A549 (cell line): ENCODE measurements around the gene MRPL40. TPM values are rescaled to one million over a fixed set of nuclear protein-coding genes. Genes with fewer than 3 reads are reported as not detected.
A peak's percentile ranks its signal among the peaks of the same experiment; 100 is the strongest.
"Not testable (repeated sequence)": the region's sequence is repeated elsewhere in the genome, so short reads cannot be mapped to it uniquely, and the experiment has no call there.

Experiments
- ATAC-seq, 2 experiments: fragments of 200-7000 bp in 1 of 2; fragments of >200 bp in 1 of 2; cut with Nextera tagmentation in 1 of 2; cut with Tn5 transposase in 1 of 2; 3 replicates each; pipeline versions ENCODE4 v1.8.0 to v1.9.1; 2018 to 2020; ENCODE audit warnings: mild to moderate bottlenecking in 1 of 2, moderate library complexity in 1 of 2
- CTCF ChIA-PET: fragments of 300-600 bp; sonication (Branson Sonifier 250); formaldehyde crosslinking; extraction: SDS; loops from one replicate; lab custom pipeline; 2021; ENCODE audit warnings: antibody characterized with exemption, inconsistent platforms; lab: Yijun Ruan, JAX
- POLR2A ChIA-PET: fragments of 350-600 bp; formaldehyde crosslinking; extraction: SDS; loops from one replicate; lab custom pipeline; 2021; ENCODE audit warnings: antibody characterized with exemption, inconsistent platforms; lab: Yijun Ruan, JAX
- DNase-seq, 2 experiments: peaks; one replicate each; pipeline versions ENCODE4 v3.0.0 to v3.0.0-alpha.2; 2011 to 2016; ENCODE audit warnings: low read depth in 1 of 2, low spot score in 1 of 2
- FAIRE-seq: peaks from 2 replicates; lab custom pipeline; 2011; peaks lifted over from hg19 to GRCh38; lab: Jason Lieb, UNC
- H3K27ac ChIP-seq, 2 experiments: fragments of >200 bp; sonication (Bioruptor Twin); formaldehyde crosslinking; 3 replicates each; pipeline ENCODE4 v1.5.1; 2016 to 2017
- H3K4me1 ChIP-seq: fragments of >200 bp; sonication (Bioruptor Twin); formaldehyde crosslinking; 3 replicates; pipeline ENCODE4 v1.6.1; 2016
- H3K4me2 ChIP-seq: fragments of >200 bp; sonication (Bioruptor Twin); formaldehyde crosslinking; 3 replicates; pipeline ENCODE4 v1.6.1; 2016
- H3K4me3 ChIP-seq: fragments of >200 bp; sonication (Bioruptor Twin); formaldehyde crosslinking; 3 replicates; pipeline ENCODE4 v1.5.1; 2016
- H3K9me3 ChIP-seq: fragments of >200 bp; sonication (Bioruptor Twin); formaldehyde crosslinking; 3 replicates; pipeline ENCODE4 v1.6.1; 2016
- CBX2 ChIP-seq: fragments of 200-600 bp; sonication (generic); IDR thresholded peaks from 2 replicates; pipeline ENCODE4 v1.6.1; 2016; ENCODE audit warnings: low read depth, mild to moderate bottlenecking, borderline replicate concordance
- CEBPB ChIP-seq, 2 experiments: fragments of >200 bp in 1 of 2; sonication (Bioruptor Twin) in 1 of 2; formaldehyde crosslinking in 1 of 2; IDR thresholded peaks; 2 replicates each; pipeline ENCODE4 v1.6.1; 2012 to 2016
- CHD4 ChIP-seq: fragments of 200-600 bp; sonication (generic); IDR thresholded peaks from 2 replicates; pipeline ENCODE4 v1.6.1; 2016; ENCODE audit warnings: antibody characterized with exemption, mild to moderate bottlenecking, borderline replicate concordance
- E2F6 ChIP-seq: IDR thresholded peaks from 2 replicates; pipeline ENCODE4 v1.6.1; 2012; ENCODE audit warnings: low read depth, borderline replicate concordance
- EHF ChIP-seq: fragments of 250-450 bp; sonication (Bioruptor Pico); IDR thresholded peaks from 2 replicates; pipeline ENCODE4 v1.5.0; 2020; ENCODE audit warnings: mild to moderate bottlenecking
- EHMT2 ChIP-seq: fragments of 200-600 bp; sonication (generic); IDR thresholded peaks from 2 replicates; pipeline ENCODE4 v1.6.1; 2016; ENCODE audit warnings: antibody characterized with exemption, low read depth, mild to moderate bottlenecking, moderate library complexity
- EP300 ChIP-seq, 2 experiments: fragments of >200 bp; sonication (Bioruptor Twin); formaldehyde crosslinking; IDR thresholded peaks; 2 replicates in 1 of 2; 3 replicates in 1 of 2; pipeline ENCODE4 v1.6.1; 2016 to 2017
- ESRRA ChIP-seq: fragments of 150-350 bp; IDR thresholded peaks from 2 replicates; pipeline ENCODE4 v1.6.1; 2014; ENCODE audit warnings: mild to moderate bottlenecking, low read length, borderline replicate concordance
- FOSL2 ChIP-seq, 2 experiments: fragments of 450-650 bp in 1 of 2; fragments of >200 bp in 1 of 2; sonication (Bioruptor Twin) in 1 of 2; formaldehyde crosslinking; IDR thresholded peaks; 2 replicates each; pipeline versions ENCODE4 v1.5.0 to v1.6.1; 2016 to 2020; ENCODE audit warnings: mild to moderate bottlenecking in 1 of 2, moderate library complexity in 1 of 2
- FOXS1 ChIP-seq: fragments of 250-450 bp; sonication (Bioruptor Pico); IDR thresholded peaks from 2 replicates; pipeline ENCODE4 v1.5.0; 2020; ENCODE audit warnings: mild to moderate bottlenecking, moderate library complexity
- HDAC2 ChIP-seq: fragments of 200-600 bp; sonication (generic); IDR thresholded peaks from 2 replicates; pipeline ENCODE4 v1.6.1; 2016
- HES2 ChIP-seq: fragments of >200 bp; sonication (Bioruptor Twin); formaldehyde crosslinking; IDR thresholded peaks from 2 replicates; pipeline ENCODE4 v1.6.1; 2016
- HEYL ChIP-seq: fragments of 250-450 bp; sonication (Bioruptor Pico); IDR thresholded peaks from 2 replicates; pipeline ENCODE4 v1.8.0; 2021; ENCODE audit warnings: mild to moderate bottlenecking, moderate library complexity
- HOXA7 ChIP-seq: fragments of 250-450 bp; sonication (Bioruptor Pico); IDR thresholded peaks from 2 replicates; pipeline ENCODE4 v1.5.0; 2020; ENCODE audit warnings: mild to moderate bottlenecking, moderate library complexity
- HOXB13 ChIP-seq: fragments of 250-450 bp; sonication (Bioruptor Pico); IDR thresholded peaks from 2 replicates; pipeline ENCODE4 v1.5.0; 2020; ENCODE audit warnings: low read depth, mild to moderate bottlenecking, moderate library complexity
- JUN ChIP-seq, 2 experiments: fragments of >200 bp; sonication (Bioruptor Twin); formaldehyde crosslinking; IDR thresholded peaks; 2 replicates in 1 of 2; 3 replicates in 1 of 2; pipeline ENCODE4 v1.6.1; 2016 to 2017
- JUNB ChIP-seq: fragments of >200 bp; sonication (Bioruptor Twin); formaldehyde crosslinking; IDR thresholded peaks from 2 replicates; pipeline ENCODE4 v1.6.1; 2016
- KDM1A ChIP-seq: fragments of 200-600 bp; sonication (generic); IDR thresholded peaks from 2 replicates; pipeline ENCODE4 v1.6.1; 2016; ENCODE audit warnings: low read depth, mild to moderate bottlenecking
- MAZ ChIP-seq: fragments of 150-350 bp; IDR thresholded peaks from 2 replicates; pipeline ENCODE4 v1.6.1; 2014; ENCODE audit warnings: antibody characterized with exemption, low read depth, low read length, borderline replicate concordance
- MYC ChIP-seq: IDR thresholded peaks from 2 replicates; pipeline ENCODE4 v1.6.1; 2012; ENCODE audit warnings: mild to moderate bottlenecking, inconsistent platforms, low read length, improper control_type of control experiment, borderline replicate concordance
- PHF8 ChIP-seq: fragments of 200-600 bp; sonication (generic); IDR thresholded peaks from 2 replicates; pipeline ENCODE4 v1.6.1; 2016; ENCODE audit warnings: low read depth, mild to moderate bottlenecking, antibody characterized with exemption, moderate library complexity, borderline replicate concordance
- POLR2A ChIP-seq: IDR thresholded peaks from 2 replicates; pipeline ENCODE4 v1.6.1; 2012; ENCODE audit warnings: mild to moderate bottlenecking, low read length
- RAD21 ChIP-seq, 2 experiments: fragments of >200 bp in 1 of 2; sonication (Bioruptor Twin) in 1 of 2; formaldehyde crosslinking in 1 of 2; IDR thresholded peaks in 1 of 2; conservative IDR thresholded peaks in 1 of 2; 2 replicates in 1 of 2; 3 replicates in 1 of 2; pipeline ENCODE4 v1.6.1; 2012 to 2018; ENCODE audit warnings: inconsistent platforms in 1 of 2
- RARB ChIP-seq: fragments of 250-450 bp; sonication (Bioruptor Pico); IDR thresholded peaks from 2 replicates; pipeline ENCODE4 v1.8.0; 2021; ENCODE audit warnings: mild to moderate bottlenecking, moderate library complexity
- SREBF2 ChIP-seq: fragments of 450-650 bp; IDR thresholded peaks from 2 replicates; pipeline ENCODE4 v1.6.1; 2014; ENCODE audit warnings: mild to moderate bottlenecking, moderate library complexity
- TP53 ChIP-seq: fragments of 250-450 bp; sonication (Bioruptor Pico); IDR thresholded peaks from 2 replicates; pipeline ENCODE4 v1.5.0; 2021; ENCODE audit warnings: mild to moderate bottlenecking, moderate library complexity
- USF2 ChIP-seq: fragments of 450-650 bp; IDR thresholded peaks from 2 replicates; pipeline ENCODE4 v1.6.1; 2014; ENCODE audit warnings: antibody characterized with exemption
- WGBS: methylation state at CpG from one replicate; pipeline ENCODE4 v1.1.6; 2017; ENCODE audit errors: missing lambda C conversion rate; 5-methylcytosine and 5-hydroxymethylcytosine counted together
- polyA plus RNA-seq, 4 experiments: library from polyadenylated mRNA; depleted of rRNA in 3 of 4; stranded (reverse); fragments of >200 nt; fragmentation: RNase III in 1 of 4; extraction: RNeasy Plus Mini Kit Qiagen cat#74134 plus additional on column Dnase treatment in 1 of 4; gene quantifications; 2 replicates in 3 of 4; 3 replicates in 1 of 4; pipeline ENCODE4 v1.2.3, GENCODE V29; 2011 to 2017

Gene MRPL40
- polyA plus RNA-seq, 2 of the 4 experiments (the other 2 are of a cell fraction), result 32.1 to 45.7 TPM

GRCh38 chr22:19431649-19432132, 654 bp upstream of the MRPL40 start, which contains the start of gene HIRA:
HIRA (minus strand) TSS chr22:19431733; CDS start chr22:19431476, 257 bp downstream.
- H3K27ac ChIP-seq, result peak within 1 kb of the TSS; percentile 93 to 100
- WGBS, result 0% methylated on average over 19 of the region's 66 CpGs
- no peak for FAIRE-seq

GRCh38 chr22:19434401-19434800, 2.1 kb downstream of the MRPL40 start:
- ATAC-seq, result no peak
- 99% methylated on average over 7 of the region's 7 CpGs for WGBS
- POLR2A ChIA-PET, result no interaction called here

More at GRCh38 chr22:19431649-19432132, 654 bp upstream of the MRPL40 start, which contains the start of gene HIRA:
- POLR2A ChIA-PET, result interaction anchor here (0.6 to 2.0 kb wide), 9 partner anchors 12 to 287 kb away, joined by 3 to 5 read pairs (median 3); partner anchors contain the start of genes C22orf39, CDC45, ESS2 and SLC25A1
- H3K4me1 ChIP-seq, result peaks cover 9% of the 10 kb centered on the region
- H3K9me3 ChIP-seq, result no peaks in the 10 kb centered on the region
- ATAC-seq, result peak; percentile 76 to 79
- TF ChIP-seq HOXB13 (CRISPR knock-in tag) (no peak), MYC (peak; percentile 50; the same call in 1 of the 2 replicates), POLR2A (peak; percentile 56), PHF8 (peak; percentile 85)
- TF ChIP-seq, all 56 proteins: peak for 3
- CTCF ChIA-PET, result interaction anchor here (1.0 kb wide), 1 partner anchor 252 kb away, joined by 3 read pairs; no protein-coding TSS in a partner anchor
- Histone ChIP-seq H3K4me3 (peak within 1 kb of the TSS; percentile 99), H3K4me2 (peak within 1 kb of the TSS; percentile 98)
- DNase-seq, result peak; percentile 44 to 80

GRCh38 chr22:19434829-19435580, 2.7 kb downstream of the MRPL40 start:
- WGBS, result 92% methylated on average over 2 of the region's 2 CpGs
- FAIRE-seq (no peak), DNase-seq (no peak)
- ChIA-PET POLR2A (no interaction called here), CTCF (interaction anchor here (1.2 to 1.9 kb wide), 2 partner anchors 10 to 290 kb away, joined by 4 to 7 read pairs; partner anchors contain the start of gene ESS2)
- peaks cover 4% of the 10 kb centered on the region for H3K4me1 ChIP-seq
- TF ChIP-seq HOXB13 (CRISPR knock-in tag) (no peak), HEYL (no peak), CHD4 (no peak), RARB (CRISPR knock-in tag) (no peak), JUN (IDR thresholded peaks at IDR 0.05) (no peak), MAZ (no peak), POLR2A (no peak), HES2 (no peak), RAD21 (conservative IDR thresholded peaks at IDR 0.05 in 1 of 2, IDR thresholded peaks at IDR 0.05 in 1 of 2) (no peak), CEBPB (IDR thresholded peaks at IDR 0.05) (no peak), SREBF2 (no peak), JUNB (no peak), FOSL2 (IDR thresholded peaks at IDR 0.05) (no peak), FOSL2 (CRISPR knock-in tag; IDR thresholded peaks at IDR 0.05) (no peak), EHMT2 (no peak), HDAC2 (no peak), E2F6 (no peak), FOXS1 (CRISPR knock-in tag) (no peak), ESRRA (no peak), USF2 (no peak)
- TF ChIP-seq, all 56 proteins: peak for 0
- Histone ChIP-seq H3K27ac (no peak overlapping the region), H3K4me3 (no peak overlapping the region), H3K4me2 (no peak overlapping the region), H3K9me3 (no peaks in the 10 kb centered on the region)
- ATAC-seq, result no peak

More at GRCh38 chr22:19434401-19434800, 2.1 kb downstream of the MRPL40 start:
- Histone ChIP-seq H3K4me3 (no peak overlapping the region), H3K27ac (no peak overlapping the region), H3K4me2 (no peak overlapping the region), H3K9me3 (no peaks in the 10 kb centered on the region), H3K4me1 (peaks cover 9% of the 10 kb centered on the region)
- no peak for FAIRE-seq
- no peak for DNase-seq
- CTCF ChIA-PET, result interaction anchor here (1.9 kb wide), 1 partner anchor 11 kb away, joined by 7 read pairs; no protein-coding TSS in a partner anchor
- no peak for TF ChIP-seq CBX2
- no peak for TF ChIP-seq HOXA7 (CRISPR knock-in tag)
- TF ChIP-seq EHF (CRISPR knock-in tag), result no peak
- TF ChIP-seq EP300 (IDR thresholded peaks at IDR 0.05), result no peak
- TF ChIP-seq TP53 (CRISPR knock-in tag), result no peak
- no peak for TF ChIP-seq KDM1A

- POLR2A ChIA-PET, H3K4me3 ChIP-seq, H3K27ac ChIP-seq, FAIRE-seq, ATAC-seq, H3K9me3 ChIP-seq, DNase-seq, CTCF ChIA-PET, H3K4me1 ChIP-seq, H3K4me2 ChIP-seq: not testable (repeated sequence)
- WGBS, result 97% methylated on average over 9 of the region's 9 CpGs
Observed at GRCh38 chr22:19436444-19437161, 4.3 kb downstream of the MRPL40 start.
